HepG2 (cell line): ENCODE results near the gene UNC79. TPM values are rescaled to one million over a fixed set of nuclear protein-coding genes. Genes with fewer than 3 reads are reported as not detected.

Experiments used
- ATAC-seq: fragments of 200-7000 bp; cut with Tn5 transposase; 3 replicates; pipeline ENCODE4 v1.9.1; 2020; ENCODE audit warnings: mild to moderate bottlenecking, moderate library complexity
- BruUV-seq: library from RNA; stranded (reverse); fragments of 400-500 nt; replicated peaks from 2 replicates; lab custom pipeline; 2021; lab: Mats Ljungman, UMichigan
- CTCF ChIA-PET: fragments of 300-600 bp; formaldehyde crosslinking; extraction: SDS; loops from one replicate; lab custom pipeline; 2021; ENCODE audit warnings: low total read pairs, inconsistent platforms, low intra/inter-chr PET ratio; lab: Yijun Ruan, JAX
- POLR2A ChIA-PET: fragments of 350-600 bp; sonication (Branson Sonifier 250); formaldehyde crosslinking; loops from one replicate; lab custom pipeline; 2020; ENCODE audit warnings: antibody characterized with exemption, inconsistent platforms; lab: Yijun Ruan, JAX
- DNase-seq: peaks from one replicate; pipeline ENCODE4 v3.0.0-alpha.2; 2015; ENCODE audit warnings: low spot score
- FAIRE-seq: peaks from 3 replicates; lab custom pipeline; 2011; peaks lifted over from hg19 to GRCh38; lab: Jason Lieb, UNC
- H2AFZ ChIP-seq: one replicate; pipeline ENCODE4 v1.6.1; 2011; ENCODE audit warnings: low read length, inconsistent platforms
- H3K27ac ChIP-seq: fragments of 300-600 bp; 3 replicates; pipeline ENCODE4 v1.8.0; 2011; ENCODE audit warnings: mixed run types, mild to moderate bottlenecking, mixed read lengths, low read length, inconsistent platforms; ENCODE audit not compliant: insufficient read depth; ENCODE audit errors: extremely low read length
- H3K27me3 ChIP-seq, 2 experiments: fragments of 200-600 bp in 1 of 2; 2 replicates in 1 of 2; 3 replicates in 1 of 2; pipeline versions ENCODE4 v1.6.0 to v1.8.0; 2011; ENCODE audit warnings: low read length in 2 of 2, mild to moderate bottlenecking in 2 of 2, moderate library complexity in 2 of 2, inconsistent platforms in 1 of 2; ENCODE audit not compliant: insufficient read depth in 2 of 2, control insufficient read depth in 1 of 2
- H3K36me3 ChIP-seq, 2 experiments: fragments of 200-600 bp in 1 of 2; replicated peaks in 1 of 2; 2 replicates in 1 of 2; 3 replicates in 1 of 2; pipeline versions ENCODE4 v1.5.1 to v1.8.0; 2011; ENCODE audit warnings: low read length in 2 of 2, inconsistent platforms in 1 of 2; ENCODE audit not compliant: insufficient read depth in 2 of 2, control insufficient read depth in 1 of 2
- H3K4me1 ChIP-seq: 2 replicates; pipeline ENCODE4 v1.5.1; 2012; ENCODE audit warnings: low read length, inconsistent platforms; ENCODE audit not compliant: insufficient read depth
- H3K4me2 ChIP-seq: 2 replicates; pipeline ENCODE4 v1.6.0; 2011; ENCODE audit warnings: low read depth, low read length, inconsistent platforms
- H3K4me3 ChIP-seq, 3 experiments: fragments of 200-600 bp in 1 of 3; sonication (generic), shearing (Covaris generic) in 1 of 3; replicated peaks in 1 of 3; 2 replicates each; pipeline ENCODE4 v1.5.1; 2011 to 2016; ENCODE audit warnings: low read length in 3 of 3, inconsistent platforms in 2 of 3, low read depth in 2 of 3, mild to moderate bottlenecking in 2 of 3, control low read depth in 1 of 3, mixed read lengths in 1 of 3; ENCODE audit not compliant: insufficient read depth in 1 of 3
- H3K79me2 ChIP-seq: one replicate; pipeline ENCODE4 v1.6.1; 2011; ENCODE audit warnings: low read length, inconsistent platforms; ENCODE audit not compliant: insufficient read depth
- H3K9ac ChIP-seq: 2 replicates; pipeline ENCODE4 v1.6.0; 2011; ENCODE audit warnings: mild to moderate bottlenecking, low read depth, low read length, inconsistent platforms; ENCODE audit not compliant: insufficient read depth
- H3K9me3 ChIP-seq: 2 replicates; pipeline ENCODE4 v1.5.1; 2012; ENCODE audit warnings: mild to moderate bottlenecking, low read length
- H4K20me1 ChIP-seq: 2 replicates; pipeline ENCODE4 v1.6.0; 2011; ENCODE audit warnings: inconsistent platforms, mild to moderate bottlenecking, low read length, moderate library complexity; ENCODE audit not compliant: insufficient read depth
- ARID3A ChIP-seq: IDR thresholded peaks from 2 replicates; pipeline ENCODE4 v1.6.1; 2012; ENCODE audit warnings: low read depth, low read length, improper control_type of control experiment
- ATM ChIP-seq: fragments of 450-650 bp; IDR thresholded peaks from 2 replicates; pipeline ENCODE4 v1.7.1; 2017; ENCODE audit warnings: mild to moderate bottlenecking, borderline replicate concordance
- CSRNP1 ChIP-seq: sonication (generic); formaldehyde crosslinking; IDR thresholded peaks from 2 replicates; pipeline ENCODE4 v1.8.1; 2023; ENCODE audit warnings: mild to moderate bottlenecking, missing genetic modification reagents
- EED ChIP-seq: sonication (generic); formaldehyde crosslinking; IDR thresholded peaks from 2 replicates; pipeline ENCODE4 v1.5.0; 2020; ENCODE audit warnings: mild to moderate bottlenecking, missing genetic modification reagents
- GABPB1 ChIP-seq: IDR thresholded peaks from 2 replicates; pipeline ENCODE4 v1.6.1; 2016; ENCODE audit warnings: mild to moderate bottlenecking, missing genetic modification reagents, moderate library complexity, missing compliant biosample characterization
- HDAC2 ChIP-seq: sonication (generic); formaldehyde crosslinking; IDR thresholded peaks from 2 replicates; pipeline ENCODE4 v1.4.0; 2020; ENCODE audit warnings: missing genetic modification reagents
- NFE2L2 ChIP-seq: fragments of 150-350 bp; IDR thresholded peaks from 2 replicates; pipeline ENCODE4 v1.6.1; 2014; ENCODE audit warnings: low read length
- YY1 ChIP-seq: IDR thresholded peaks from 2 replicates; pipeline ENCODE4 v1.6.1; 2011; ENCODE audit warnings: low read length, low read depth, moderate library complexity, mild to moderate bottlenecking; ENCODE audit not compliant: insufficient read depth, insufficient replicate concordance
- ZNF446 ChIP-seq: sonication (generic); formaldehyde crosslinking; IDR thresholded peaks from 2 replicates; pipeline ENCODE4 v1.5.0; 2020; ENCODE audit warnings: mild to moderate bottlenecking, missing genetic modification reagents
- ZNF746 ChIP-seq: sonication (generic); formaldehyde crosslinking; IDR thresholded peaks from 2 replicates; pipeline ENCODE4 v1.8.0; 2022; ENCODE audit warnings: mild to moderate bottlenecking, missing genetic modification reagents
- ZNF773 ChIP-seq: sonication (generic); formaldehyde crosslinking; IDR thresholded peaks from 2 replicates; pipeline ENCODE4 v1.4.0; 2020; ENCODE audit warnings: missing genetic modification reagents, borderline replicate concordance
- in situ Hi-C: cut with HindIII; loops from 2 replicates; pipeline ENCODE4 v1.10.0; 2017; ENCODE audit warnings: low pct_unique_long_range_greater_than_20kb; ENCODE audit not compliant: extremely low pct_ligation_motif_present
- intact Hi-C: fragments of 100-400 bp; cut with micrococcal nuclease; formaldehyde crosslinking; loops from one replicate; pipeline ENCODE4 v1.10.0; 2022; ENCODE audit not compliant: unreplicated experiment
- polyA plus RNA-seq, 8 experiments: library from polyadenylated mRNA; depleted of rRNA in 3 of 8; stranded (reverse) in 7 of 8; unstranded in 1 of 8; fragments of >200 nt; fragmentation: Illumina TruSeq in 4 of 8; extraction: Trizol in 4 of 8; gene quantifications; 2 replicates each; pipeline versions ENCODE4 v1.2.1 to v1.2.3, GENCODE V29; 2011 to 2016; ENCODE audit warnings: low read depth in 4 of 8, missing spikeins in 1 of 8, mixed read lengths in 1 of 8; ENCODE audit not compliant: insufficient read depth in 1 of 8
- total RNA-seq, 5 experiments: library from RNA; depleted of rRNA; stranded (reverse); fragments of >200 nt; fragmentation: Illumina TruSeq; extraction: Trizol; gene quantifications; 2 replicates each; pipeline ENCODE4 v1.2.3, GENCODE V29; 2016; ENCODE audit warnings: low read depth in 1 of 5

Gene UNC79
- total and polyA plus RNA-seq, 2 of the 13 experiments (the other 11 are each of a cell fraction or from before 2014, with no cell fraction given) = under 0.01 TPM; not detected in 1

- H3K36me3 ChIP-seq = no peaks in the 10 kb centered on the region
- H3K4me2 ChIP-seq = no peak overlapping the region
- peaks cover 1 to 20% of the 10 kb centered on the region in 2 experiments; a peak in 4 of 5 replicates for H3K27me3 ChIP-seq
- H3K79me2 ChIP-seq = no peaks in the 10 kb centered on the region
- intact Hi-C loops = no loop called here
- H3K4me3 ChIP-seq = no peak overlapping the region
- FAIRE-seq (no peak), ATAC-seq (no peak), DNase-seq (no peak)
- no peak for TF ChIP-seq ZNF446 (CRISPR knock-in tag)
- no peak for TF ChIP-seq YY1
- TF ChIP-seq ZNF773 = no peak
- no peak for TF ChIP-seq ATM
- no peak for TF ChIP-seq GABPB1
- no peak for TF ChIP-seq NFE2L2
- no peak for TF ChIP-seq ZNF746
- TF ChIP-seq EED (CRISPR knock-in tag) = no peak
- no peak for TF ChIP-seq HDAC2 (CRISPR knock-in tag)
- TF ChIP-seq CSRNP1 (CRISPR knock-in tag) = no peak
- TF ChIP-seq ARID3A = no peak
- in situ Hi-C loops = no loop called here
- H4K20me1 ChIP-seq = no peaks in the 10 kb centered on the region
- H3K4me1 ChIP-seq = no peaks in the 10 kb centered on the region
- no peaks in the 10 kb centered on the region for H3K9me3 ChIP-seq
- ChIA-PET CTCF (no interaction called here), POLR2A (no interaction called here)
- no peak overlapping the region for H2AFZ ChIP-seq
- BruUV-seq = no TSS peak
- H3K9ac ChIP-seq = no peak overlapping the region
- no peak overlapping the region for H3K27ac ChIP-seq
Measured at GRCh38 chr14:93426750-93427149, 4.0 kb upstream of the UNC79 start.
